Loucy (cell line): Measurements from ENCODE around the gene AMIGO3.

ENCODE experiments used
- EZH2phosphoT487 ChIP-seq: fragments of 200-600 bp; IDR thresholded peaks from 2 replicates; pipeline ENCODE4 v1.6.1; 2018; ENCODE audit warnings: antibody characterized with exemption, mild to moderate bottlenecking, moderate library complexity, borderline replicate concordance
- TF ChIP-seq, protein P1 (sequence below): fragments of 200-600 bp; sonication (generic); conservative IDR thresholded peaks from 2 replicates; pipeline ENCODE4 v1.5.1; 2014; ENCODE audit warnings: mild to moderate bottlenecking, antibody characterized with exemption, low read length

DNA sequence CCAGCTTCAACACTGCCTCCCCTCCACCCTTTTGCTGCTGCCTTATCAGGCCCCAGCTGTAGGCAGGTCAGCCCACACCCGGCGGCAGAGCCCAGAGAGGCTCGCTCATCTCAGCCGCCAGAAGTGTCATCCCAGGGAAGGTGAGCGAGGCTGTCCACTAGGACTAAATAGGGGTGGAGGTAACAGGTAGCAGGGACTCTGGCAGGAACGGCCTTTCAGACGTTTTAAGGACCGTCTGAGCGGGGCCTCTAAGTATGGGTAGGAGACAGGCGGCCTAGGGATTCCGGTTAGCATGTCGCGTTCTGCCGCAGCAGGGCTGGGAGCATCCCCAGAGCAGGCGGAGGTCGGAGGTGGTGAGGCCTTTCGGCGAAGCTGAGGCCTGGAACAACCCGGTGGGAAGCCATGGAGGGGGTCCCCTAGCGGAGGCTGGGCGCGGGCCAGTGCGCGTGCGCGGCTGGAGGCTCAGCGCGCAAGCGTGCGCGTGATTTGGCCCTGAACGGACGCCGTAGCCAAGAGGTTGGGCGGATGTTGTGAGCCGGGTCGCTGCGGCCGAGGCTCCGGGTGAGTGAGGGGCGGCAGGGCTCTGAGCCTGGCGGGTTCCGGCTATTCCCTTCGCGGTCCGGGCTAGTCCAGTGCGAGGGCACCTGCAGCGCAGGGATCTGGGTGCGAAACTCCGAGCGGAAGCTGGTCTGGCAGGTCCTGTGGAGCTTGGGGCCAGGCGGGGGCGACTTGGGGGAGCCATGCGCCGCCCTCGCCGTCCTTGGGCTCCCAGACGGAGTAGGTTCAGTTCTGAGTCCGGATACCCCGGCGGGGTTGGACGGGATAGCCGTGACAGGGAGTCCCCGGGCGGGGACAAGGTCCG lies 30.2 kb downstream of the AMIGO3 start, which contains the start of the genes MST1 and RNF123:
- TF ChIP-seq, protein P1, sequence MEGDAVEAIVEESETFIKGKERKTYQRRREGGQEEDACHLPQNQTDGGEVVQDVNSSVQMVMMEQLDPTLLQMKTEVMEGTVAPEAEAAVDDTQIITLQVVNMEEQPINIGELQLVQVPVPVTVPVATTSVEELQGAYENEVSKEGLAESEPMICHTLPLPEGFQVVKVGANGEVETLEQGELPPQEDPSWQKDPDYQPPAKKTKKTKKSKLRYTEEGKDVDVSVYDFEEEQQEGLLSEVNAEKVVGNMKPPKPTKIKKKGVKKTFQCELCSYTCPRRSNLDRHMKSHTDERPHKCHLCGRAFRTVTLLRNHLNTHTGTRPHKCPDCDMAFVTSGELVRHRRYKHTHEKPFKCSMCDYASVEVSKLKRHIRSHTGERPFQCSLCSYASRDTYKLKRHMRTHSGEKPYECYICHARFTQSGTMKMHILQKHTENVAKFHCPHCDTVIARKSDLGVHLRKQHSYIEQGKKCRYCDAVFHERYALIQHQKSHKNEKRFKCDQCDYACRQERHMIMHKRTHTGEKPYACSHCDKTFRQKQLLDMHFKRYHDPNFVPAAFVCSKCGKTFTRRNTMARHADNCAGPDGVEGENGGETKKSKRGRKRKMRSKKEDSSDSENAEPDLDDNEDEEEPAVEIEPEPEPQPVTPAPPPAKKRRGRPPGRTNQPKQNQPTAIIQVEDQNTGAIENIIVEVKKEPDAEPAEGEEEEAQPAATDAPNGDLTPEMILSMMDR: peak; percentile 34; the same call in 1 of the 2 replicates
- TF ChIP-seq EZH2phosphoT487: no peak
